Cardiac septum (tissue), 1 donor: ENCODE results near the gene FKRP. TPM values are rescaled to one million over a fixed set of nuclear protein-coding genes. Genes with fewer than 3 reads are reported as not detected.
"Not testable (repeated sequence)": the region's sequence is repeated elsewhere in the genome, so short reads cannot be mapped to it uniquely, and the experiment has no call there.

Experiments
- DNase-seq: peaks from one replicate; pipeline ENCODE4 v3.0.0-alpha.2; 2020; ENCODE audit warnings: low spot score
- intact Hi-C: fragments of 100-400 bp; cut with DNase I; formaldehyde crosslinking; loops from one replicate; pipeline ENCODE4 v1.14.0; 2022
- microRNA-seq: library from miRNA; unstranded; fragments of <30 nt; microRNA quantifications from one replicate; pipeline ENCODE4 v1.2.0, GENCODE V29; 2020
- total RNA-seq: library from RNA; stranded (reverse); fragmentation: NEBNext Ultra II Directional; extraction: Animal tissue kit (Norgen Biotek cat#: 25700); gene quantifications from one replicate; pipeline ENCODE4 v1.2.1, GENCODE V29; 2021
- donor health status: DM: no; HTN: no; CAD: no.

Gene FKRP
- total RNA-seq, 1 donor from 2014 or later = 24.2 TPM

DNA sequence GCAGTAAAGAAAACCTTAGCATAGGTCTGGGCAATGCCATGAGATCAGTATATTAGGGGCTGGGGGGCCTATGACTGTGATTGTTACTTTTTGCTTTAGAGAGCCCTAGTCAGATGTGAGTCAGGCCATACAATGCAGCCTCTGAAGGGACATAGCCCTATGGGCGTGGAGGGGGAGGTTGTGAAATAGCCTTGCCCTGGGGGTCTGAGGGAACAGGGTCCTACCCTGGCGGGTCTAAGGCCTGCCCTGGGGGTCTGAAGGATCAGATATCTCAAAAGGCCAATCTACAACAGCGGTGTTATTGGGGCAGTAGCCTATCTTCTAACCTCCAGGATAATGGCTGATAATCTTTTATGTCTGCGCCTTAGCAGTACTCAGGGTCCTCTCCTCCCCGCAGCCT is 56.3 kb downstream of the FKRP start:
- intact Hi-C loops = no loop called here
- no peak for DNase-seq

- intact Hi-C loops = no loop called here
- no peak for DNase-seq
Observed at GRCh38 chr19:46803555-46803954, 57.7 kb downstream of the FKRP start.

DNA sequence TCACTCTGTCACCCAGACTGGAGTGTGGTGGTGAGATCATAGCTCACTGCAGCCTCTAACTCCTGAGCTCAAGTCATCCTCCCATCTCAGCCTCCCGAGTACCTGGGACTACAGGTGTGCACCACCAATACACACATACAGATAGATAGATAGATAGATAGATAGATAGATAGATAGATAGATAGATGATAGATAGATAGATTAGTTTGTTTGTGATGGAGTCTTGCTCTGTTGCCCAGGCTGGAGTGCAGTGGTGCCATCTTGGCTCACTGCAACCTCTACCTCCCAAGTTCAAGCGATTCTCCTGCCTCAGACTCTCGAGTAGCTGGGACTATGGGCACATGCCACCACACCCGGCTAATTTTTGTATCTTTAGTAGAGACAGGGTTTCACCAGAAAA is 58.6 kb downstream of the FKRP start:
- intact Hi-C loops, DNase-seq: not testable (repeated sequence)

GRCh38 chr19:46806656-46807055 is 60.8 kb downstream of the FKRP start:
- intact Hi-C loops = no loop called here
- DNase-seq = no peak

Small RNA genes within 50 kb of the gene (microRNA-seq; reads per million reads assigned to microRNA genes)
- 4.9 reads per million, percentile 5 among the genes with 10 or more reads in this experiment for gene MIR320E

Other genes with a start within 250 kb of the FKRP start
- 271 TPM for gene CALM3, start 144.7 kb upstream of the FKRP start, total RNA-seq
- 8.6 TPM for gene PTGIR, start 121.0 kb upstream of the FKRP start, total RNA-seq
- gene GNG8, start 109.9 kb upstream of the FKRP start, total RNA-seq = not detected
- 23.8 TPM for gene DACT3, start 84.9 kb upstream of the FKRP start, total RNA-seq
- 13.3 TPM for gene PRKD2, start 28.9 kb upstream of the FKRP start, total RNA-seq
- gene STRN4, start 393 bp downstream of the FKRP start, total RNA-seq = 54.2 TPM
- gene SLC1A5, start 42.5 kb downstream of the FKRP start, total RNA-seq = 6.8 TPM
- gene AP2S1, start 104.8 kb downstream of the FKRP start, total RNA-seq = 77.3 TPM
- 93.0 TPM for gene ARHGAP35, start 114.9 kb downstream of the FKRP start, total RNA-seq